B cell (primary cell): ENCODE measurements around the gene BLACAT1. TPM values are rescaled to one million over a fixed set of nuclear protein-coding genes. Genes with fewer than 3 reads are reported as not detected.

ENCODE experiments used
- ATAC-seq: fragments of 200-7000 bp; cut with Tn5 transposase; one replicate; pipeline ENCODE4 v1.10.0; 2021; ENCODE audit warnings: low read depth, mild to moderate bottlenecking, moderate number of reproducible peaks, moderate library complexity
- CTCF ChIA-PET: fragments of 350-600 bp; sonication (Branson Sonifier 250); formaldehyde crosslinking; loops from one replicate; lab custom pipeline; 2021; ENCODE audit warnings: antibody characterized with exemption, inconsistent platforms; lab: Charles Lee
- POLR2A ChIA-PET: fragments of 350-600 bp; sonication (Branson Sonifier 250); formaldehyde crosslinking; loops from one replicate; lab custom pipeline; 2021; ENCODE audit warnings: antibody characterized with exemption; lab: Charles Lee
- DNase-seq: peaks from one replicate; pipeline ENCODE4 v3.0.0; 2013
- H2AFZ ChIP-seq: 2 replicates; pipeline ENCODE4 v1.6.1; 2012; ENCODE audit warnings: mild to moderate bottlenecking, low read depth, low read length; ENCODE audit not compliant: insufficient read depth, poor library complexity, severe bottlenecking
- H3K27ac ChIP-seq, 2 donors: 1 replicate in 1 of 2; 2 replicates in 1 of 2; pipeline ENCODE4 v1.5.1; 2012 to 2013; ENCODE audit warnings: low read length in 2 of 2, mild to moderate bottlenecking in 2 of 2, moderate library complexity in 1 of 2
- H3K27me3 ChIP-seq, 4 experiments: fragments of 200-600 bp in 1 of 4; sonication (generic) in 1 of 4; replicated peaks in 1 of 4; 1 replicate in 2 of 4; 2 replicates in 2 of 4; pipeline versions ENCODE4 v1.6.1 to v1.7.0; 2013 to 2016; ENCODE audit warnings: low read length in 3 of 4, mild to moderate bottlenecking in 2 of 4, mixed read lengths in 1 of 4, moderate library complexity in 1 of 4; ENCODE audit not compliant: insufficient read depth in 4 of 4, control insufficient read depth in 3 of 4; ENCODE audit errors: control extremely low read depth in 1 of 4
- H3K36me3 ChIP-seq, 2 experiments: replicated peaks in 1 of 2; 1 replicate in 1 of 2; 2 replicates in 1 of 2; pipeline versions ENCODE4 v1.6.1 to v1.7.1; 2013; ENCODE audit warnings: low read length in 1 of 2; ENCODE audit not compliant: insufficient read depth in 2 of 2, control insufficient read depth in 1 of 2; ENCODE audit errors: control extremely low read depth in 1 of 2, extremely low read depth in 1 of 2
- H3K4me1 ChIP-seq, 2 donors: fragments of 200-600 bp in 1 of 2; sonication (generic) in 1 of 2; 1 replicate in 1 of 2; 2 replicates in 1 of 2; pipeline versions ENCODE4 v1.5.1 to v1.6.1; 2013 to 2017; ENCODE audit warnings: low read length in 2 of 2; ENCODE audit not compliant: control insufficient read depth in 2 of 2, insufficient read depth in 2 of 2
- H3K4me2 ChIP-seq: replicated peaks from 2 replicates; pipeline ENCODE3; 2012; ENCODE audit warnings: mild to moderate bottlenecking, low read depth, low read length; ENCODE audit not compliant: poor library complexity, severe bottlenecking
- H3K4me3 ChIP-seq, 5 experiments: fragments of 200-600 bp in 1 of 5; sonication (generic) in 1 of 5; 1 replicate in 3 of 5; 2 replicates in 2 of 5; pipeline versions ENCODE4 v1.5.1 to v1.7.0; 2011 to 2016; ENCODE audit warnings: low read length in 4 of 5, mild to moderate bottlenecking in 4 of 5, low read depth in 2 of 5, control low read depth in 1 of 5, moderate library complexity in 1 of 5; ENCODE audit not compliant: insufficient read depth in 1 of 5; ENCODE audit errors: control extremely low read depth in 1 of 5, extremely low read depth in 1 of 5
- H3K79me2 ChIP-seq: fragments of 200-600 bp; sonication (generic); one replicate; pipeline ENCODE4 v1.6.0; 2016; ENCODE audit warnings: low read length; ENCODE audit not compliant: control insufficient read depth, insufficient read depth
- H3K9ac ChIP-seq: fragments of 200-600 bp; sonication (generic); 2 replicates; pipeline ENCODE4 v1.6.1; 2017; ENCODE audit warnings: mild to moderate bottlenecking, low read length, moderate library complexity
- H3K9me3 ChIP-seq, 3 donors: one replicate each; pipeline versions ENCODE4 v1.6.1 to v1.7.1; 2013; ENCODE audit warnings: low read length in 2 of 3; ENCODE audit not compliant: control insufficient read depth in 2 of 3, insufficient read depth in 1 of 3; ENCODE audit errors: control extremely low read depth in 1 of 3
- H4K20me1 ChIP-seq: 2 replicates; pipeline ENCODE4 v1.6.0; 2012; ENCODE audit warnings: mild to moderate bottlenecking, low read length; ENCODE audit not compliant: insufficient read depth, control insufficient read depth, poor library complexity, severe bottlenecking
- H3K27ac Mint-ChIP-seq: one replicate; pipeline ENCODE4 v1.8.0; 2021; ENCODE audit warnings: mixed read lengths
- H3K27me3 Mint-ChIP-seq: one replicate; pipeline ENCODE4 v1.8.0; 2021; ENCODE audit warnings: mixed read lengths
- H3K4me1 Mint-ChIP-seq: one replicate; pipeline ENCODE4 v1.8.0; 2021; ENCODE audit warnings: mixed read lengths
- H3K4me3 Mint-ChIP-seq: one replicate; pipeline ENCODE4 v1.8.0; 2021; ENCODE audit warnings: mixed read lengths
- H3K9me3 Mint-ChIP-seq: one replicate; pipeline ENCODE4 v1.8.0; 2022; ENCODE audit warnings: mixed read lengths; ENCODE audit not compliant: insufficient read depth
- EZH2 ChIP-seq: IDR thresholded peaks from 2 replicates; pipeline ENCODE4 v1.6.1; 2012; ENCODE audit warnings: borderline replicate concordance, low read depth, mild to moderate bottlenecking, moderate library complexity, low read length; ENCODE audit not compliant: insufficient read depth, poor library complexity, severe bottlenecking
- WGBS: methylation state at CpG from one replicate; pipeline ENCODE4 v1.1.5; 2013; ENCODE audit warnings: missing lambda C conversion rate; ENCODE audit not compliant: insufficient coverage; 5-methylcytosine and 5-hydroxymethylcytosine counted together
- intact Hi-C: fragments of 100-400 bp; cut with micrococcal nuclease; formaldehyde crosslinking; loops from one replicate; pipeline ENCODE4 v1.10.0; 2022
- polyA plus RNA-seq: library from polyadenylated mRNA; depleted of rRNA; stranded (reverse); fragments of >200 nt; gene quantifications from 2 replicates; pipeline ENCODE4 v1.2.3, GENCODE V29; 2012
- total RNA-seq, 2 donors: library from RNA; stranded (reverse); fragments of 120-200 nt in 1 of 2; gene quantifications; 1 replicate in 1 of 2; 2 replicates in 1 of 2; pipeline versions ENCODE4 v1.2.3 to v1.2.4, GENCODE V29; 2013 to 2022
- TF ChIP-seq, protein P1 (sequence below): fragments of 200-600 bp; IDR thresholded peaks from one replicate; pipeline ENCODE4 v1.8.0; 2022; ENCODE audit warnings: antibody characterized with exemption, mild to moderate bottlenecking

Gene BLACAT1
- total and polyA plus RNA-seq, 2 donors (not counting 1 experiment from before 2014, with no cell fraction given): 0.03 TPM; not detected in 1

DNA sequence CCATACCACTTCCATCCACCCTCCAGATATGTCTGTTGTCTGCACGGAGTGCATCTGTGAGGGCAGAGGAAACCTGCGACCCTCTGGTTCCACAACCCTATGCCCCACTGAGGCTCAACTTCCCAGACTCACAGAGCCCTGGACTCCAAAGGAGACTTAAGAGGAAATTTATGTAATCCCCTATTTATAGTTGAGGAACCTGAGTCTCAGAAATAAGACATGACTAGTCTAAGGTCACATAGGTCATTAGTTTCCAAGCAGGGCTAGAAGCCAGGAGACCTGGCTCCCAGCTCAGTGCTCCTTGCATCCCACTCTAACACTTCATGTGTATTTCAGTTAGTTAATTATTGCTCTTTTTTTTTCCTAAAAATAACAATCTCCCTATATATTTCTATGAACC is 18.3 kb downstream of the BLACAT1 start:
- 100% methylated on average over 1 of the region's 2 CpGs for WGBS
- peaks cover 65% of the 10 kb centered on the region for H3K4me1 Mint-ChIP-seq
- CTCF ChIA-PET: interaction anchor here (17.1 kb wide), 1 partner anchor 49 kb away, joined by 134 read pairs; no protein-coding TSS in a partner anchor
- no peaks in the 10 kb centered on the region for H3K27me3 Mint-ChIP-seq
- Histone ChIP-seq H3K79me2 (no peaks in the 10 kb centered on the region), H3K27ac (no peak overlapping the region), H3K4me2 (no peak overlapping the region), H3K9ac (no peak overlapping the region), H3K4me1 (peaks cover 46 to 54% of the 10 kb centered on the region in 2 donors), H2AFZ (no peak overlapping the region), H3K4me3 (no peak overlapping the region), H4K20me1 (no peaks in the 10 kb centered on the region), H3K36me3 (no peaks in the 10 kb centered on the region), H3K27me3 (no peaks in the 10 kb centered on the region), H3K9me3 (peaks cover 0 to 9% (median 0%) of the 10 kb centered on the region in 3 donors)
- no peak overlapping the region for H3K4me3 Mint-ChIP-seq
- ATAC-seq: no peak
- intact Hi-C loops: no loop called here
- no peak overlapping the region for H3K27ac Mint-ChIP-seq
- no peaks in the 10 kb centered on the region for H3K9me3 Mint-ChIP-seq
- no peak for TF ChIP-seq EZH2
- TF ChIP-seq, protein P1, sequence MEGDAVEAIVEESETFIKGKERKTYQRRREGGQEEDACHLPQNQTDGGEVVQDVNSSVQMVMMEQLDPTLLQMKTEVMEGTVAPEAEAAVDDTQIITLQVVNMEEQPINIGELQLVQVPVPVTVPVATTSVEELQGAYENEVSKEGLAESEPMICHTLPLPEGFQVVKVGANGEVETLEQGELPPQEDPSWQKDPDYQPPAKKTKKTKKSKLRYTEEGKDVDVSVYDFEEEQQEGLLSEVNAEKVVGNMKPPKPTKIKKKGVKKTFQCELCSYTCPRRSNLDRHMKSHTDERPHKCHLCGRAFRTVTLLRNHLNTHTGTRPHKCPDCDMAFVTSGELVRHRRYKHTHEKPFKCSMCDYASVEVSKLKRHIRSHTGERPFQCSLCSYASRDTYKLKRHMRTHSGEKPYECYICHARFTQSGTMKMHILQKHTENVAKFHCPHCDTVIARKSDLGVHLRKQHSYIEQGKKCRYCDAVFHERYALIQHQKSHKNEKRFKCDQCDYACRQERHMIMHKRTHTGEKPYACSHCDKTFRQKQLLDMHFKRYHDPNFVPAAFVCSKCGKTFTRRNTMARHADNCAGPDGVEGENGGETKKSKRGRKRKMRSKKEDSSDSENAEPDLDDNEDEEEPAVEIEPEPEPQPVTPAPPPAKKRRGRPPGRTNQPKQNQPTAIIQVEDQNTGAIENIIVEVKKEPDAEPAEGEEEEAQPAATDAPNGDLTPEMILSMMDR: no peak
- no peak for DNase-seq
- POLR2A ChIA-PET: no interaction called here

- H3K27ac Mint-ChIP-seq: no peak overlapping the region
- CTCF ChIA-PET: interaction anchor here (17.1 kb wide), 1 partner anchor 50 kb away, joined by 134 read pairs; no protein-coding TSS in a partner anchor
Measured at GRCh38 chr1:205436776-205437410, 19.0 kb downstream of the BLACAT1 start.

More at GRCh38 chr1:205436776-205437410, 19.0 kb downstream of the BLACAT1 start:
- 80% methylated on average over 3 of the region's 5 CpGs for WGBS
- Histone ChIP-seq H3K27me3 (no peaks in the 10 kb centered on the region), H3K27ac (no peak overlapping the region), H2AFZ (no peak overlapping the region), H3K4me3 (no peak overlapping the region), H3K9ac (no peak overlapping the region), H3K79me2 (no peaks in the 10 kb centered on the region), H3K9me3 (peaks cover 0 to 9% (median 0%) of the 10 kb centered on the region in 3 donors), H3K36me3 (no peaks in the 10 kb centered on the region), H4K20me1 (no peaks in the 10 kb centered on the region), H3K4me2 (no peak overlapping the region), H3K4me1 (peaks cover 39 to 50% of the 10 kb centered on the region in 2 donors)
- no peak for DNase-seq
- TF ChIP-seq EZH2: no peak
- TF ChIP-seq, protein P1: no peak
- no peak for ATAC-seq
- intact Hi-C loops: no loop called here
- H3K9me3 Mint-ChIP-seq: no peaks in the 10 kb centered on the region
- H3K27me3 Mint-ChIP-seq: no peaks in the 10 kb centered on the region
- peaks cover 63% of the 10 kb centered on the region for H3K4me1 Mint-ChIP-seq
- POLR2A ChIA-PET: no interaction called here
- H3K4me3 Mint-ChIP-seq: no peak overlapping the region
